H1 (cell line): ENCODE results near the gene SSNA1. TPM values are rescaled to one million over a fixed set of nuclear protein-coding genes. Genes with fewer than 3 reads are reported as not detected.

Experiments
- CTCF ChIA-PET: fragments of 300-600 bp; sonication (Branson Sonifier 250); formaldehyde crosslinking; loops from one replicate; lab custom pipeline; 2021; ENCODE audit not compliant: partially characterized antibody; lab: Charles Lee
- POLR2A ChIA-PET: fragments of 300-600 bp; sonication (Branson Sonifier 250); formaldehyde crosslinking; loops from one replicate; lab custom pipeline; 2021; ENCODE audit warnings: inconsistent platforms; ENCODE audit not compliant: partially characterized antibody; lab: Charles Lee
- DNase-seq, 2 experiments: peaks; one replicate each; pipeline versions ENCODE4 v3.0.0 to v3.0.0-alpha.2; 2010 to 2022; ENCODE audit warnings: low spot score in 2 of 2, low read depth in 1 of 2, mixed read lengths in 1 of 2
- FAIRE-seq: peaks from 2 replicates; lab custom pipeline; 2011; peaks lifted over from hg19 to GRCh38; lab: Jason Lieb, UNC
- H2AFZ ChIP-seq: 2 replicates; pipeline ENCODE4 v1.8.1; 2012; ENCODE audit warnings: low read length, inconsistent platforms
- H2AK5ac ChIP-seq: 2 replicates; pipeline ENCODE4 v1.6.1; 2013; ENCODE audit warnings: low read depth, low read length
- H2BK120ac ChIP-seq: replicated peaks from 2 replicates; pipeline ENCODE3; 2013; ENCODE audit warnings: low read depth, low read length, inconsistent platforms
- H2BK12ac ChIP-seq: 2 replicates; pipeline ENCODE4 v1.6.1; 2013; ENCODE audit warnings: low read depth, low read length
- H2BK15ac ChIP-seq: 2 replicates; pipeline ENCODE4 v1.6.1; 2013; ENCODE audit warnings: low read length
- H2BK20ac ChIP-seq: 2 replicates; pipeline ENCODE4 v1.6.1; 2013; ENCODE audit warnings: low read length
- H2BK5ac ChIP-seq: 2 replicates; pipeline ENCODE4 v1.6.1; 2013; ENCODE audit warnings: low read depth, low read length
- H3K14ac ChIP-seq: 2 replicates; pipeline ENCODE4 v1.6.1; 2013; ENCODE audit warnings: inconsistent platforms; ENCODE audit not compliant: insufficient read length
- H3K18ac ChIP-seq: 2 replicates; pipeline ENCODE4 v1.6.1; 2013; ENCODE audit warnings: low read length; ENCODE audit errors: extremely low read depth
- H3K23ac ChIP-seq: 2 replicates; pipeline ENCODE4 v1.6.1; 2013; ENCODE audit warnings: inconsistent platforms; ENCODE audit not compliant: insufficient read length
- H3K23me2 ChIP-seq: 2 replicates; pipeline ENCODE4 v1.6.1; 2013; ENCODE audit warnings: low read depth, low read length
- H3K27ac ChIP-seq: 2 replicates; pipeline ENCODE4 v1.6.1; 2011; ENCODE audit warnings: low read depth, low read length, inconsistent platforms
- H3K27me3 ChIP-seq, 4 experiments: replicated peaks in 1 of 4; 1 replicate in 1 of 4; 2 replicates in 3 of 4; pipeline versions ENCODE4 v1.6.1 to v1.8.1; 2011 to 2013; ENCODE audit warnings: low read length in 3 of 4, mild to moderate bottlenecking in 3 of 4, inconsistent platforms in 2 of 4, mixed read lengths in 2 of 4, moderate library complexity in 1 of 4; ENCODE audit not compliant: control insufficient read depth in 3 of 4, insufficient read depth in 3 of 4; ENCODE audit errors: extremely low read depth in 1 of 4
- H3K36me3 ChIP-seq, 4 experiments: 2 replicates each; pipeline versions ENCODE4 v1.6.1 to v1.8.1; 2011 to 2013; ENCODE audit warnings: mild to moderate bottlenecking in 4 of 4, low read length in 3 of 4, moderate library complexity in 2 of 4, control low read depth in 1 of 4, inconsistent platforms in 1 of 4; ENCODE audit not compliant: insufficient read depth in 4 of 4, control insufficient read depth in 2 of 4
- H3K4ac ChIP-seq: replicated peaks from 2 replicates; pipeline ENCODE3; 2013; ENCODE audit warnings: low read length, low read depth, mixed read lengths, inconsistent platforms; ENCODE audit not compliant: insufficient read length
- H3K4me1 ChIP-seq, 4 experiments: replicated peaks in 1 of 4; 1 replicate in 1 of 4; 2 replicates in 3 of 4; pipeline versions ENCODE4 v1.6.1 to v1.8.1; 2011 to 2013; ENCODE audit warnings: low read length in 3 of 4, inconsistent platforms in 2 of 4, mixed read lengths in 1 of 4; ENCODE audit not compliant: insufficient read depth in 4 of 4, control insufficient read depth in 3 of 4
- H3K4me2 ChIP-seq, 2 experiments: 2 replicates each; pipeline versions ENCODE4 v1.6.1 to v1.8.1; 2011 to 2013; ENCODE audit warnings: low read depth in 2 of 2, low read length in 2 of 2, control low read depth in 1 of 2, inconsistent platforms in 1 of 2, mild to moderate bottlenecking in 1 of 2; ENCODE audit not compliant: insufficient read depth in 1 of 2
- H3K4me3 ChIP-seq, 4 experiments: fragments of 200-600, 300-600 bp in 1 of 4; sonication (generic), shearing (Covaris generic), sonication (Bioruptor Twin) in 1 of 4; 2 replicates each; pipeline versions ENCODE4 v1.5.1 to v1.8.1; 2011 to 2016; ENCODE audit warnings: low read length in 4 of 4, low read depth in 3 of 4, control low read depth in 2 of 4, inconsistent platforms in 2 of 4, mild to moderate bottlenecking in 2 of 4, mixed read lengths in 1 of 4, moderate library complexity in 1 of 4; ENCODE audit not compliant: insufficient read depth in 2 of 4; ENCODE audit errors: extremely low read depth in 1 of 4
- H3K56ac ChIP-seq: replicated peaks from 2 replicates; pipeline ENCODE3; 2013; ENCODE audit warnings: low read depth, mild to moderate bottlenecking, mixed read lengths, low read length, inconsistent platforms; ENCODE audit not compliant: insufficient read length
- H3K79me1 ChIP-seq: 2 replicates; pipeline ENCODE4 v1.6.1; 2013; ENCODE audit warnings: low read depth, low read length, control low read depth
- H3K79me2 ChIP-seq, 2 experiments: 2 replicates each; pipeline versions ENCODE4 v1.6.1 to v1.8.1; 2012 to 2013; ENCODE audit warnings: low read length in 2 of 2, mild to moderate bottlenecking in 2 of 2, inconsistent platforms in 1 of 2; ENCODE audit not compliant: insufficient read depth in 2 of 2, control insufficient read depth in 1 of 2
- H3K9ac ChIP-seq, 4 experiments: replicated peaks in 1 of 4; 1 replicate in 1 of 4; 2 replicates in 3 of 4; pipeline versions ENCODE4 v1.6.1 to v1.8.1; 2011 to 2013; ENCODE audit warnings: low read depth in 3 of 4, low read length in 3 of 4, control low read depth in 2 of 4, mild to moderate bottlenecking in 2 of 4, moderate library complexity in 2 of 4, inconsistent platforms in 1 of 4; ENCODE audit errors: extremely low read depth in 1 of 4
- H3K9me3 ChIP-seq, 2 experiments: 2 replicates each; pipeline versions ENCODE4 v1.6.1 to v1.8.1; 2012 to 2013; ENCODE audit warnings: mild to moderate bottlenecking in 2 of 2, moderate library complexity in 2 of 2, control low read depth in 1 of 2, inconsistent platforms in 1 of 2, low read depth in 1 of 2, low read length in 1 of 2, mixed read lengths in 1 of 2; ENCODE audit not compliant: insufficient read depth in 2 of 2
- H4K20me1 ChIP-seq, 2 experiments: replicated peaks in 1 of 2; 2 replicates each; pipeline versions ENCODE3 to v1.8.1; 2011 to 2013; ENCODE audit warnings: inconsistent platforms in 2 of 2, low read length in 2 of 2, mild to moderate bottlenecking in 1 of 2; ENCODE audit not compliant: insufficient read depth in 2 of 2, control insufficient read depth in 1 of 2
- H4K5ac ChIP-seq: 2 replicates; pipeline ENCODE4 v1.6.1; 2013; ENCODE audit warnings: low read length, low read depth, mixed read lengths, inconsistent platforms; ENCODE audit not compliant: insufficient read length
- H4K8ac ChIP-seq: 2 replicates; pipeline ENCODE4 v1.8.0; 2013; ENCODE audit warnings: mild to moderate bottlenecking, moderate library complexity, low read length, inconsistent platforms; ENCODE audit not compliant: insufficient read depth; ENCODE audit errors: extremely low read depth
- H4K91ac ChIP-seq: replicated peaks from 2 replicates; pipeline ENCODE3; 2013; ENCODE audit warnings: low read length, mixed read lengths, inconsistent platforms; ENCODE audit not compliant: insufficient read length
- CREB1 ChIP-seq: IDR thresholded peaks from 2 replicates; pipeline ENCODE4 v1.6.1; 2012; ENCODE audit warnings: inconsistent platforms
- CTBP2 ChIP-seq: IDR thresholded peaks from 2 replicates; pipeline ENCODE4 v1.7.0; 2011; ENCODE audit warnings: borderline replicate concordance, mild to moderate bottlenecking, moderate library complexity, mixed read lengths, low read length; ENCODE audit not compliant: insufficient read depth, insufficient read length
- FOSL1 ChIP-seq: IDR thresholded peaks from 2 replicates; pipeline ENCODE4 v1.6.1; 2011; ENCODE audit warnings: mild to moderate bottlenecking, low read depth, low read length, moderate library complexity; ENCODE audit not compliant: insufficient read depth
- GTF2F1 ChIP-seq: IDR thresholded peaks from 2 replicates; pipeline ENCODE4 v1.6.1; 2012; ENCODE audit warnings: low read depth, low read length, improper control_type of control experiment, borderline replicate concordance
- HDAC6 ChIP-seq: IDR thresholded peaks from one replicate; pipeline ENCODE4 v1.7.1; 2012; ENCODE audit warnings: low read depth, mild to moderate bottlenecking, inconsistent platforms, low read length, moderate library complexity
- JUND ChIP-seq: IDR thresholded peaks from 2 replicates; pipeline ENCODE4 v1.6.1; 2011; ENCODE audit warnings: mild to moderate bottlenecking, improper control_type of control experiment, low read length
- NRF1 ChIP-seq: IDR thresholded peaks from 2 replicates; pipeline ENCODE4 v1.6.1; 2011; ENCODE audit warnings: mild to moderate bottlenecking, low read depth, low read length, improper control_type of control experiment
- POLR2A ChIP-seq, 2 experiments: IDR thresholded peaks; 1 replicate in 1 of 2; 2 replicates in 1 of 2; pipeline ENCODE4 v1.6.1; 2011; ENCODE audit warnings: low read depth in 2 of 2, low read length in 2 of 2, mild to moderate bottlenecking in 2 of 2; ENCODE audit errors: control extremely low read depth in 1 of 2
- RBBP5 ChIP-seq: IDR thresholded peaks from 2 replicates; pipeline ENCODE4 v1.7.1; 2012; ENCODE audit warnings: low read depth, mild to moderate bottlenecking, inconsistent platforms, low read length, moderate library complexity, borderline replicate concordance
- RXRA ChIP-seq: IDR thresholded peaks from 2 replicates; pipeline ENCODE4 v1.6.1; 2011; ENCODE audit warnings: low read depth, mild to moderate bottlenecking, low read length, moderate library complexity; ENCODE audit not compliant: insufficient read depth
- SRF ChIP-seq: IDR thresholded peaks from 2 replicates; pipeline ENCODE4 v1.6.1; 2011; ENCODE audit warnings: mild to moderate bottlenecking, low read depth, low read length, moderate library complexity
- YY1 ChIP-seq: IDR thresholded peaks from 2 replicates; pipeline ENCODE4 v1.6.1; 2011; ENCODE audit warnings: low read depth, mild to moderate bottlenecking, low read length
- ZNF274 ChIP-seq: IDR thresholded peaks from 2 replicates; pipeline ENCODE4 v1.7.0; 2012; ENCODE audit warnings: low read length, borderline replicate concordance; ENCODE audit errors: extremely low read depth
- WGBS, 2 experiments: shearing (Covaris generic) in 1 of 2; methylation state at CpG; one replicate each; pipeline versions ENCODE4 v1.1.6 to v1.1.7; 2013 to 2015; ENCODE audit warnings: low lambda C conversion rate in 2 of 2, mixed read lengths in 2 of 2, inconsistent platforms in 1 of 2, low coverage in 1 of 2, missing lambda C conversion rate in 1 of 2; ENCODE audit not compliant: insufficient replicate concordance in 2 of 2, insufficient coverage in 1 of 2, insufficient read length in 1 of 2; ENCODE audit errors: extremely low coverage in 1 of 2, missing lambda C conversion rate in 1 of 2; 5-methylcytosine and 5-hydroxymethylcytosine counted together
- polyA plus RNA-seq, 7 experiments: library from polyadenylated mRNA; depleted of rRNA in 3 of 7; stranded (reverse) in 5 of 7; unstranded in 2 of 7; fragments of >200 nt in 5 of 7; fragments of 200-250 nt in 2 of 7; gene quantifications; 1 replicate in 5 of 7; 2 replicates in 1 of 7; 4 replicates in 1 of 7; pipeline versions ENCODE4 v1.2.1 to v1.2.3, GENCODE V29; 2011 to 2013; ENCODE audit warnings: missing spikeins in 2 of 7, mixed read lengths in 2 of 7
- total RNA-seq: library from RNA; stranded (reverse); fragmentation: NEBNext Ultra II Directional; extraction: Animal tissue kit (Norgen Biotek cat#: 25700); gene quantifications from 2 replicates; pipeline ENCODE4 v1.2.1, GENCODE V29; 2021
- TF ChIP-seq, protein P1 (sequence below): IDR thresholded peaks from 2 replicates; pipeline ENCODE4 v1.6.1; 2011; ENCODE audit warnings: low read length, improper control_type of control experiment

The SSNA1 gene
- total and polyA plus RNA-seq, 2 of the 8 experiments (the other 6 are each of a cell fraction or from before 2014, with no cell fraction given): 87.3 to 157 TPM

DNA sequence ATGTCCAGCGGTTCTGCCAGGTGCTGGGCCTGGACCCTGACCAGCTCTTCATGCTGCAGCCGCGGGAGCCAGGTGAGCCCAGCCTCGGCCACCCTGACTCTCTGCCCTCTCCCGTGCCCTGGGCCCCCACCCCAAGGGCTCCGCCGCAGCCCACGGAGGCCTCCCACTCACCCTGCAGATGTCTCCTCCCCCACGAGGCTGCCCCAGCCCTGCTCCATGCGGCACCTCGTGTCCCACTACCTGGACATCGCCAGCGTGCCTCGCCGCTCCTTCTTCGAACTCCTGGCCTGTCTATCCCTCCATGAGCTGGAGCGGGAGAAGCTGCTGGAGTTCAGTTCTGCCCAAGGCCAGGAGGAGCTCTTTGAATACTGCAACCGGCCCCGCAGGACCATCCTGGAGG, 26.1 kb downstream of the SSNA1 start:
- FAIRE-seq: no peak
- no peak overlapping the region for H3K23ac ChIP-seq
- no peak overlapping the region for H4K5ac ChIP-seq
- CTCF ChIA-PET: interaction anchor here (0.8 to 4.0 kb wide), 15 partner anchors 8 to 189 kb away, joined by 3 to 31 read pairs (median 4); partner anchors contain the start of genes ANAPC2, CYSRT1, RNF208 and RNF224
- no peaks in the 10 kb centered on the region for H3K23me2 ChIP-seq
- H3K4me1 ChIP-seq: peaks cover 0 to 6% (median 4%) of the 10 kb centered on the region in 4 experiments; a peak in 5 of 7 replicates
- DNase-seq: no peak
- no peak overlapping the region for H3K14ac ChIP-seq
- no peak overlapping the region for H3K18ac ChIP-seq
- POLR2A ChIA-PET: interaction anchor here (0.9 to 69.9 kb wide), 9 partner anchors 5 to 99 kb away, joined by 3 to 1462 read pairs (median 12); partner anchors contain the start of genes ANAPC2, CYSRT1, NDOR1 and NELFB
- peaks cover 0 to 22% (median 7%) of the 10 kb centered on the region in 4 experiments; a peak in 7 of 8 replicates for H3K36me3 ChIP-seq
- no peak overlapping the region for H4K91ac ChIP-seq
- H4K8ac ChIP-seq: no peak overlapping the region
- no peaks in the 10 kb centered on the region for H3K27me3 ChIP-seq
- no peak overlapping the region for H2BK120ac ChIP-seq
- H3K9ac ChIP-seq: no peak overlapping the region
- H3K27ac ChIP-seq: no peak overlapping the region
- 87% methylated on average over 13 of the region's 19 CpGs; no CpG with 5 or more reads in 1 of the 2 experiments for WGBS, 2 experiments
- no peak overlapping the region for H2BK12ac ChIP-seq
- no peak overlapping the region for H2BK5ac ChIP-seq
- no peak overlapping the region for H2AFZ ChIP-seq
- no peak overlapping the region for H3K4me3 ChIP-seq
- no peaks in the 10 kb centered on the region for H3K9me3 ChIP-seq
- no peak overlapping the region for H2BK20ac ChIP-seq
- no peaks in the 10 kb centered on the region; the same call in 1 of the 2 replicates for H3K79me1 ChIP-seq
- H3K4ac ChIP-seq: no peak overlapping the region
- no peaks in the 10 kb centered on the region for H3K79me2 ChIP-seq
- peaks cover 0 to 15% of the 10 kb centered on the region in 2 experiments for H4K20me1 ChIP-seq
- H2BK15ac ChIP-seq: no peak overlapping the region
- H3K56ac ChIP-seq: no peak overlapping the region
- no peak overlapping the region for H2AK5ac ChIP-seq
- no peak overlapping the region for H3K4me2 ChIP-seq
- no peak for TF ChIP-seq NRF1
- TF ChIP-seq GTF2F1: no peak
- no peak for TF ChIP-seq HDAC6
- TF ChIP-seq CREB1: no peak
- no peak for TF ChIP-seq RBBP5
- no peak for TF ChIP-seq POLR2A (IDR thresholded peaks at IDR 0.05; ENCODE audit: control extremely low read depth in 1 of 2, low read depth in 2 of 2, low read length in 2 of 2)
- TF ChIP-seq RXRA: no peak
- no peak for TF ChIP-seq SRF
- TF ChIP-seq JUND: no peak
- no peak for TF ChIP-seq CTBP2
- no peak for TF ChIP-seq FOSL1
- no peak for TF ChIP-seq ZNF274
- TF ChIP-seq YY1: no peak
- TF ChIP-seq, protein P1, sequence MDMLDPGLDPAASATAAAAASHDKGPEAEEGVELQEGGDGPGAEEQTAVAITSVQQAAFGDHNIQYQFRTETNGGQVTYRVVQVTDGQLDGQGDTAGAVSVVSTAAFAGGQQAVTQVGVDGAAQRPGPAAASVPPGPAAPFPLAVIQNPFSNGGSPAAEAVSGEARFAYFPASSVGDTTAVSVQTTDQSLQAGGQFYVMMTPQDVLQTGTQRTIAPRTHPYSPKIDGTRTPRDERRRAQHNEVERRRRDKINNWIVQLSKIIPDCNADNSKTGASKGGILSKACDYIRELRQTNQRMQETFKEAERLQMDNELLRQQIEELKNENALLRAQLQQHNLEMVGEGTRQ: no peak
